ENCODE data around the gene RNF150.

Gene RNF150

DNA sequence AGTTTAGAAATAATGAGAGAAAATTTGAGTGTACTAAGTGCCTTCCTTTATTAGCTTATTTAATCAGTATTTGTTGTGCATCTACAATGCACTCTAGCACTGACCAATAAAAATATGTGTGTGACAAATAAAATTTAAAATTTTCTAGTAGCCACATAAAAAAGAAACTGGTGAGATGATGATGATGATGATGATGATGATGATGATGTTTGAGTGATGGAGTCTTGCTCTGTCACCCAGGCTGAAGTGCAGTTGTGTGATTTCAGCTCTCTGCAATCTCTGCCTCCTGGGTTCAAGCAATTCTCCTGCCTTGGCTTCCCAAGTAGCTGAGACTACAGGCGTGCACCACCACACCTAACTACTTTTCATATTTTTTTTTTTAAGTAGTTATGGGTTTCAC lies 110.2 kb downstream of the RNF150 start:
- DNase-seq (ENCODE audit: low read depth), result no peak

DNA sequence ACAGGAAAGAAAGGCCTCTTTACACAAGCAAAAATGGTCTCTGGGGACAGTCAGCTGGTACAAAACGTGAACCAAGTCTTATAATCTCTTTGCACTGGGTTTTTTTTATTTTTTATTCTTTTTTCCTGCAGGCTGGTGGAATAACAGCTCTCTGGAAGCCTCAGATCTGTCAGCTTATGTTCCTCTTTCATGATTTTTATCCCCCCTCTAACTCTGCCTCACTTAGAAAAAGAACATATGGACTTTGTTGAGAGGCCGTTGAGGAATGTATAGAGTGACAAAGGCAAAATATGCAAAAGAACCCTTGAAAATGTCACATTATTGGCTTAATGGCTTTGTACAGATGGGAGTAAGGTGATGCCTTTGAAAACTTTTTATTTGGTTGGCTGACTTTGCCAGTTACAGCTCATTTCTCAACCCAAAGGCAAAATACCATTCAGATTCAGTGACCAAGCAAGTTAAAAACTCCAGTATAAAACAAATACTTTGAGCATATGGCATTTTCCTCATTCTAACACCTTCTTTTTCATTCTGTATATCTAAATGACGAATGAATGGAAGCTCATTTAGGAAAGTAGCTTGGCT lies 111.1 kb downstream of the RNF150 start:
- no peak for DNase-seq (ENCODE audit: low read depth)

DNA sequence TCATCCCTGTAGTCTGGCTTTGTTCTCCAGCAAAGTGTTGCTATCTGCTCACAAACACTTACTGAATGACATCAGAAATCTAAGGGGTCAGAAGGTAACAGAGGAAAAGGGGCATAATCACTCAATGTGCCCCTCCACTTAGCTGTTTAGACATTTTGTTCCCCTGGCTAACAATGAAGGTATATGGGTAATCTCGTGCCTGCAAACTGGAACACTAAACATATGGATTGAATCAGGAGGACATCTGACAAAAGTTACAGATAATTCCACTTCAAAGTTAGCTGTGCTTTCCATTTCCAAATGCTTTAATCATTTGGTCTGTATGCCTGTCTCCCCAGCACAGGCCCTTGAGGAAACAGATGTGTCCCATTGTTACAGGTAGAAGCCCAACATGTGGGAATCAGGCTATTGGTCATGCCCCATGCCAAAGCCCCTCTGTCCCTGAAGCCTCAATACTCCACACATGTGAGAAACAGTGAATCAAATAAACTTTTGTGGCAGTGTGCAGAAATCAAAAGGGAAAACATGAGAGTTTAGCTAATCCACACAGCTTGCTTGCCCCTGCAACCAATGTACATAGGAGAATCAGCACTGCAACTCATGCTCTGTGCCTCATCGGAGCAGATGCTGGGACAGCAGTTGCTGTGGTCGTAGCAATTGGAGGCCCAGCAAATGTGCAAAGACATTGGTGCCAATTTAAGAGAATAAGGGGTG lies 111.7 kb downstream of the RNF150 start:
- DNase-seq (ENCODE audit: low read depth), result no peak

DNA sequence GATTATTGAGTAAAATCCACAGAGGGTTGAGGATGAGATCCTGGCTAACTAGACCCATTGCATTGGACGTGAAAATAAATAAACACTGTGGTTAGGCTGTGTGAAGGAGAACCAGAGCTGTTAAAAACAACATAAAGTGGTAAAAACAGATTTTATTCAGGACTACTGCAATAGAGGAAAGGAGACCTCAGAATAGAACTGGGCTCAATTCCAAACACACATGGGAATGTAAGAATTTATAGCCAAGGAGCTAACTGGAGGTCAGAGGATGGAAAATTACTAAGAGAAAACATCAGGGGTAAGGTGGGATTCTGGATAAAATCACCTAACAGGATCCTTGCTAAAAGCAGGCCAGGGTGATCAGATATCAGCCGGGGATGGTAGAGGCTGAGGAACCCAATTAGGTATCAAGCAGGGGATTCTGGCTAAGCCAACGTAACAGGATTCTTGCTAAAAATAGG lies 112.4 kb downstream of the RNF150 start:
- DNase-seq (ENCODE audit: low read depth), result no peak

DNA sequence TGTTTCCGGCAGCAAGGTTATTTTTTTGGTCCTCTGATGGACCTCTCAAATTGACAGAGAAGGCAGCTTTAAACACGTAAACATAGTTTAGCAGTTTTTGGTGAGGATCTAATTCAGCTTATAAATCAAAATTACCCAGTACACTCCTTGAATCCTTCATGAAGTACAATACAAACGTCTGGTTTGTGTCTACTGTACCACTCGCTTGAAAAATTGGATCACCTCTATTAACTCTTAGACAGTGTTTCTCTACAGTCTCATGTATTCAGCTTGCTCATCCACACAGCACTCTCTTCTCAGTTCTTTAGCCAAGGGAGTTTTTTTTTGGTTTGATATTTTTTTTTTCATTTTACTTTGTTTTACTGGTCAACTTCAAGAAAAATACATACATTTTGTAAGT lies 113.5 kb downstream of the RNF150 start:
- no peak for DNase-seq (ENCODE audit: low read depth)

DNA sequence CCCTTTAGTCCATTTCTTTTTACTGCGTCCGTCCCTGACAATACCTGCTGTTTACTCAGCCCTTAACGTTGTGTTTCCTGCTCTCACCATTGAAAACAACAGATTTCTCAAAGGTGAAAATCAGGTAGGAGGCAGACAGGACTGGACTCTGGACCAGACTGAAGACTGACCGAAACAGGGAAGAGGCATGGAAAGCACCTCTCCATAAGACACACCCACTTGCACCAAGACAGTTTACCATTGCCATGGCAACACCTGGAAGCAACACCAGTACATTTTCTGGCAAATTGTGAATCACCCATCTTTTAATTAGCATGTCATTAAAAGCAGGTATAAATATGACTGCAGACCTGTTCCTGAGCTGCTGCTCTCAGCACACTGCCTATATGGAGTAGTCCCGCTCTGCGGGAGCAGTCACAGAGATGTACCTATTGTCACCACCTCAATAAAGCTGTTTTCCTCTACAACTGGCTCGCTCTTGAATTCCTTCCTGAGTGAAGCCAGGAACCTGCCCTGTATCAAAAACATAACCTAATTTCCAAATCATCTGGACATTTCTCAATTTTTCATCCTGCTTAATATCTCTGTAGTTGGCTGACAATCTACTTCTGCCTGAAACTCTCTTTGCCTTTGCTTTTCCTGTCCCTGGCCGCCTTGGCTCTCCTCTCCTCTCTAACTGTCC lies 117.0 kb downstream of the RNF150 start:
- DNase-seq (ENCODE audit: low read depth), result no peak

DNA sequence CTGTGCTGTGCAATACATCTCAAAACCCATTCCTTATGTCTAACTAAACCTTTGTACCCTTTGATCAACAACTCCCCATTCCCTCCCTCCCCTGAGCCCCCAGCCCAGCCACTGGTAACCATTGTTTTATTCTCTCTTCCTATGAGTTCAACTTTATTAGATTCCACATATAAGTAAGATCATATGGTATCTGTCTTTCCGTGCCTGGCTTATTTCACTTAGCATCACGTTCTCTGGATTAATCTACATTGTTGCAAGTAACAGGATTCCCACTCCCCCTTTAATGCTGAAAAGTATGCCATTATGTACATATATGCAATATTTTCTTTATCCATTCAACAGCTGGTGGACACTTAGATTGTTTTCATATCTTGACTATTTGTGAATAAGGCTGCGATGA lies 119.4 kb downstream of the RNF150 start:
- no peak for DNase-seq (ENCODE audit: low read depth)

DNA sequence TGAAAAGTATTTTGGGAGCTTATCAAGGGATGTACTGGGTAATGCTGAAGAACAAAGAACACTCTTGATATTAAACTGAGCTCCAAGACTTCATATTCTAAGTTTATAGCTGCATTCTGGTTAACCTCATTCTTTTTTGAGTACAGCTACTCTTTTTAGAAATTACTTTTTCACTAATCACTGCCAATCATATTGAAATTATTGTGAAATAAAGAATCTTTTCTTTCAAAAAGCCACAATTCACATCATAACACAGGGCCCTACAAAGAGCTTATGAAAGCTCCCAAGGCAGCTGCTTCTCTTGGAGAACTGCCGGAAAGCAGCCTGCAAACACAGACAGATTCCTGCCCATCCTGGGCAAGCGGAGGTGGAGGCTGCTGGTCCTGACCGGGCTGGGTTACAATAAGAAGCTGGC lies 121.4 kb downstream of the RNF150 start:
- DNase-seq (ENCODE audit: low read depth), result no peak

DNA sequence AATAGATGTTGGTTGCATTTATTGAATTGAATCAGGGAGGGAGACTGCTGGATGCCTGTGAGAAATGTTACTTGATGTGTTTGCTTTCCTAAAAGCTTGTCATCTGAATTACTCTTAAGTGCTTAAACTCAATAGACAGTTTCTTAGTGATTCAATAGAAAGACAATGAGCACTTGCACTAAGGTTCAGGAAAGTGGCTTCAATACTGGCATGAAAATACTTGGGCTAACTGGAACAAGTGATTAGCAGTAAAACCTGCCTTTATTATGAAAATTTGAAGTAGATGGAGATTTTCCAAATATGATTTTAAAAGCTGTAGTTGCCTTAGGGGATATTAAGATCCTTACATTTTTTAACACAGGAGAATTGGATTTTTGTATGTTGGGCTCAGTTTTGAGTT lies 123.3 kb downstream of the RNF150 start:
- DNase-seq (ENCODE audit: low read depth), result no peak

DNA sequence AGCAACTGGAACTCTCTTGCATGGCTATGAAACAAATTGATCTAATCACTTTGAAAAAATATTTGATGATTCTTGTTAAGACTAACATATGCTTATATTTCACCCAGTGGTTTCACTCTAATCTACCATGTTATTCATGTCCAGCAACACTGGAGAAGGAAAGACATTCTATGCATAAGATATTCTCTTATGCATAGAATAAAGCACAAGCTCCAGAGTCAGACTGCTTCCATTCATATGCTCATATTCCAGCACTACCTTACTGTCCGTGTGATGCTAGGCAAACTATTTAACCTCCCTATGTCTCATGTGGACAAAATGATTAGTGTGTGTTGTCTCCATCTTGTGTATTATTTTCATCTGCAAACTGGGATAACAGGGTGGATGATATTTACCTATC lies 124.1 kb downstream of the RNF150 start:
- no peak for DNase-seq (ENCODE audit: low read depth)

DNA sequence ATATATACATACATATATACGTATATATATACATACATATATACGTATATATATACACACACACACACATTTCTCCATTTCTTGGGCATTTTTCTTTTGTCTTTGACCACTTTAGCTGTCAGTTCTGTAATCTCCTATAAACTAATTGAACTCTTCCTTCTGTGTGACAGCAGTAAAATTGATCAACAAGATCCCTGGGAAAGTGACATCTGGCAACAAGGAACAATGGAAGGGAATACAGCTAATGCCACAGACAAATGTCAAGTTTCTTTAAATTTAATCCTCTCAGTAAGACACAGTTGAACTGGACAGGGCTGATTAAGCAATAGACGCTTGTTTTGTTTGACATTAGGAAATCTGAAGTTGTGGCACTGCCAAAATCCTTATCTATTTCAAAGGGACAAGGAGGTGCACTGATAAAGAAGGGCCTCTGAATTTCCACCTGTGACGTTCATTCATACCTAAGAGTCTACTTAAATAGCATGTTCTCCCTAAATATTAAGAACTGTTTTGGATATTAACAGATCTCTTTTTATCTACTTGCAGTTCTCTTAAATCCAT lies 126.9 kb downstream of the RNF150 start:
- no peak for DNase-seq (ENCODE audit: low read depth)

DNA sequence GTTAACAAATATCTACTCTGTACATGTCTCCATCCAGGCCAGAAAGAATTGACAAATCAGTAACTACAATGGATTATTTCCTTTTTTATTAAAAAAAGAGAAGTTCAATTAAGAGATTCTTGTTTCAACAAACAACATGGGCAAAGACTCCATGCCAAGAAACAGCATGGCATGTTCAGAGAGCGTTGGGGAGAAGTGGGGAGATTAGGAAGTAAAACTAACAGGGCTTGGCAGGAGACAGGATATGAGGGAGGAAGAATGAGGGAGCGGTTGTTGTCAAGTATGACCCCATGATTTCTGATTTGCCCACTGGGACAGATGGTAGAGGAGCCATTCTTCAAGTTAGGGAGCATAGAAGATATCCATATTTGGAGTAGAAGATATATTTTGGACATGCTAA lies 128.4 kb downstream of the RNF150 start:
- no peak for DNase-seq (ENCODE audit: low read depth)

DNA sequence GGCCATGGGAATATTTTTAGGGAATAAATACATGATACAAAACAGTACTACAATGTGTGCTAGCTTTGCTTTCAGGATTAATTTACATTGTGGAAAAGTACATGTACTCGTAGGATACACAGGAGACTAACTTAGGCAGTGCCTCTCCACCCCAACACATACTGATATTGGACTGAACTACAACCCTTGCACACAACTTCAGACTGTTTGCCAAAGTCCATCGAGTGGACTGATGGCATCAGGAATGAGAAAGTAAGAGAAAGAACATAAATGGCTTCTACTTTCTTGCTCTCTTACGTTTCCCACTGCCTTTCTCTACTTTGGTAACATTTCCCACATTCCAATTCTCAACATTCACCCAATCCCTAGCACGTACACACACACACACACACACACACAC lies 130.1 kb downstream of the RNF150 start:
- no peak for DNase-seq (ENCODE audit: low read depth)

DNA sequence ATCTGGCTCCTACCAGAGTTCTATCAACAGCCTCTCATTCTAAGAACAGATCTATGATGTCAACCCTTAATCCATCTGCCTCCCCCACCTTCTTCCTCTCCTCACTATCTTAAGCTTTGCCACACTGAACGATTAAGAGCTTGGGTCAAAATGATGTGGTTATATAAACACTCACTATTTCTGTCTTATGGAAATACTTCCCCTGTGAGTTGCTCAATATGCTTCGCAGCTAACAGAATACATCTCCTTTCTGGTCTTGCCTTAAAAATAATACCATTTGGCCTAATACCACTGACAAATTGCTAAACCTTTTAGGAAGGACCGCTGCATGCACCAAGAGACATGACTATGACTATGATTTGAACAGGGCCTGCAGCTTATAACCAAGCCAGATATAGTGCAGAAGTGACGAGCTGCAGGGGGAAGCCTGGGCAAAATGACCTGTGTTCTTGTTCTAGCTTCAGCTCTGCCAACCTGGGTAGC lies 130.9 kb downstream of the RNF150 start:
- DNase-seq (ENCODE audit: low read depth), result no peak

DNA sequence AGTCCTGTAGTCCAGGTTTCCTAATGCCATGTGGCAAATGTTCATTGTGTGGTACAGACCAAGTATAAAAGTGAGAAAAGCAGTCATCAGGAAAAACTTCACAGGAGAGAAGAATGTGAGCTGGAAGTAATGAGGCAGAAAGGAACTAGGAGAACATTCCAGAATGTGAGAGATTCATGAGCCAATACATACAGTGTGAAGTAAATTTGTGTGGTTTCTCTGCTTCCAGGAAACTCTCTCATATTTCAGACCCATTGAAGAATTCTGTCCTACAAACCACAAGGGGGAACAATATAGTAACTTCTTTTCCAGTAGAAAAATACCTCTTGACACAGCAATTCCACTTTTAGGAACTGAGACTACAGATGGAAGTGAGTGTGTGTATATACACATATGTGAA lies 136.5 kb downstream of the RNF150 start:
- no peak for DNase-seq (ENCODE audit: low read depth)

DNA sequence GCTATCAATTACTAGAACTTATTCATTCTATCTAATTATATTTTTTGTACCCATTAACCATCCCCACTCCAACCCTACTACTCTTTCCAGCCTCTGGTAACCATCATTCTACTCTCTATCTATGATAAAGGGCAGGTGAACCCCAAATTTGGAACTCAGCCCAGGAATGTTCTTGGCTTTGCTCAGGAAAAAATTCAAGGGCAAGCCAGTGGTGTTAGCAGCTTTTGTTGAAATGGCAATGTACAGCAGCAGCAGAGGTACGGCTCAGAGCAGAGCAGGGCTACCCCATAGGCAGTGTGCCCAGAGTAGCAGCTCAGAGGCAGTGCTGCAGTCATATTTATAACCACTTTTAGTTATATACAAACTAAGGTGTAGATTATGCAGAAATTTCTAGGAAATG lies 138.2 kb downstream of the RNF150 start:
- no peak for DNase-seq (ENCODE audit: low read depth)

DNA sequence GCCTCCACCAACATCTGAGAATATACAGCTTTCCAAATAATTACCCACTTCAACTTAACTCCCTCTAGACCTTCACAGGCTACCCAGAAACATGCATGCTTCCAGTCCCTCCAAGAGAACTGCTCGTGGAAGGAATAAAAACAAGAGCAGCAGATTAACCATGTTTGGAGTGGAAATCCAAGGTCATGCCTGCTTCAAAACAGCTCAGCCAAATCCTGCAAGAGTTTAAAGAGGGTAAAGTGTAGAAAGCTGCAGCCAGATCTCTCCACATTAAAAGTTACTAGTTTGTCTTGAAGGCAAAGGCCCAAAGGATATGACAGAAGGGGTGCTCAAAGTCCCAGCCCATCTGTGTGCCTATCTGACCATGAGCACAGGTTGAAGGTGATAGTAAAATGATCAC lies 139.3 kb downstream of the RNF150 start:
- no peak for DNase-seq (ENCODE audit: low read depth)

DNA sequence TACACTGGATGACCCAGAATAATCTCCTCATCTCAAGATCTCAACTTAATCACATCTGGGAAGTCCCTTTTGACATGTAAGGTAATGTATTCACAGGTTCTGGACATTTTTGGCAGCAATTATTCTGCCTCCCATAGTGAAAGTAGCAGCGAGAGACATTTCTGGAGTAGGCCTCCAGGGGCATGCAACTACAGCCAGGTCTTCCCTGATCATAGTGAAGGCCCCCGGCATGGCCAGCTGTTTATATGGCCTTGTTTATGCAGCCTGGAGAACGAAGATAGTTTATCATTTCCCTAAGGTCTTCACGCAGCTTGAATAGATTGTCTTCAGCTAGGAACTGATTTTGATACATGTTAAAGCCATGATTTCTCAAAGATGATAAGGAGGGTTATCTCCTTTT lies 139.9 kb downstream of the RNF150 start:
- no peak for DNase-seq (ENCODE audit: low read depth)

DNA sequence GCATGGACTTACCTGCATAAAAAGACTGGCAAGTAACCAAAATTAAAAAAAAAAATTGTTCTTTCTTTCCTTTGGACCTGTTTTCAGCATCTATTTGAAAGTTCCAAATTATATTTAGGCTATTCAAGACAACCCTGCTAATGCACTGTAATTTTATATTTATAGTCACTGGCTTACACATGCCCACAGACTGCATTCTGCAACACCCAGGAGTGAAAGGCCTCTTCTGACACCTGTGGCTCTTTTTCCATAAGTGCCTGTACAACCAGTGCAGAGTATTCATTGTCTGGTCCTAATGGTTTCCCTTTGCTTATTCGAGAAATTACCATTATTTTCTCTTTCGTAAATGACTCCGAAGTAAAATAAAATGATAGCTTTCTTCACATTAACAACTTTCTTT lies 143.3 kb downstream of the RNF150 start:
- no peak for DNase-seq (ENCODE audit: low read depth)

DNA sequence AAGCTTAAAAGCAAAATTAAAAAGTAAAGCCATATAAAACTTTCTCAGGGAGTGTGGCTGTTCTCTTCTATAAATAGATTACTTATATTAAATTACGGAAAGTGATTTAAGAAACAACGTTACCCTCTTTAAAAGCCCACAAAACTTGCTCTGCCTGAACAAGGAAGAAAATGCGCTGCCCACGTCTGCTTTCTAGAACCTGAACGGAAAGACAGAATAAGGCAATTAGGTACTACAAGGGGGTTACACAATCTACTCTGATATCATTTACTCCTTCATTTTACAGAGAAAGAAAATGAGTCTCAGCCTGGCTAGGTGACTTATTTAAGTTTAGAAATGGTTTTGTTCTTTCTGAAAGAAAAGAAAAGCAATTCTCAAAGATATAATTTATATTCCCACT lies 147.2 kb downstream of the RNF150 start:
- DNase-seq (ENCODE audit: low read depth), result no peak

DNA sequence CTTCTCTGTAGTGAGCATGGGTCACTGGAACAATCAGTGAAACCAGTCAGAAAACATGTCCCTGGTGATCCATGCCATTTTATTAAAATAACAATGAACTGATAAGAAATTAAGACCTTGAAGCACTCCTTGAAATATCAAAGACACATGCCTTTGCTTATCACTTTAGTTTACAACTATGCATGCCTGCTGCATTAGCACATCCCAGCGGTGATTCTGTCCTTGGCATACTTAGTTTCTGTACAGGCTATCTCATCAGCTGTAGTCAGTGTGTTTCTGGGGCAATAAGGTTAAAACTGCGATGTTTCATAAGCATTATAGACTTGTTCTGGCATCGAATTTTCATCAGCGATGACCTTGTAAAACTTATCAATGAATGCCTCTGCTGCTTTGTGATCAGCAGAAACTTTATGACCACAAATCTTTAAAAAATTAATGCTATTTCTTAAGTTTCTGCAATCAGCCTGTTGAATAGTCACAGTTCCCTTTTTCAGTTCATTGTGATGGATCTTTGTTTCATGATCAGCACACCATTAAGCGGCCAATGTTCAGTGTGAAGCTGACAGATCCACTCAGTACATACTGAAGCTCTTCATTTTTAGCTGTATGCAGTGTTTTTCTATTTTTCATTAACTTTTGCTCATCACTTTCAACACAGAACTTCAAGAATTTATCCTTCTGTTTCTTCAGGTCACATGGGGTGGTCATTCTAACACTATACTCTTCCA lies 150.5 kb downstream of the RNF150 start:
- no peak for DNase-seq (ENCODE audit: low read depth)

DNA sequence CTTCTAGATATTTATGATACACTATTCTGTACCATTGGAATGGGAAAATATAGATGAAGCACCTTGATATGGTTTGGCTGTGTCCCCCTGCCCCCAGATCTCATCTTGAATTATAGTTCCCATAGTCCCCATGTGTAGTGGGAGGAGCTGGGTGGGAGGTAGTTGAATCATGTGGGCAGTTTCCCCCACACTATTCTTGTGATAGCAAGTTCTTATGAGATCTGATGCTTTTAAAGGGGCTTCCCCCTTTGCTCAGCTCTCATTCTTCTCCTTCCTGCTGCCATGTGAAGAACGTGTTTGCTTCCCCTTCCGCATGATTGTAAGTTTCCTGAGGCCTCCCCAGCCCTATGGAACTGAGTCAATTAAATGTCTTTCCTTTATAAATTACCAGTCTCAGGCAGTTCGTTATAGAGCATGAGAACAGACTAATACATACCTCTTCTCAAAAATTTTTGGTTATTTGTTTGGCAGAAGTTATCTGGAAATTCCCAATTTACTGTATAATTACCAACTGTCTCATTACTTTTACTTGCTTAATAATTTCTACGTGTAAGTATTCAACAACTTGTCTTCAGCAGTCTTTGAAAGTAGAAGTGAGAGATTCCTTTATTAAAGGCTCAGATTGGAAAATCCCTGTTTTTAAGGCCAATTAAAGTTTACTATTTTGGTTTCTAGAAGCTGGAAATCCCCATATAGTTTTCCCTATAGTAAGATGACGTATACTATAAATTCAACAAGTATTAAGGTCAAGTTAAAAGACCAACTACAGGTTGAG lies 152.7 kb downstream of the RNF150 start:
- DNase-seq (ENCODE audit: low read depth), result no peak
